C4-2B (cell line): Measurements from ENCODE around the gene BIRC2.

Experiments used
- H3K27ac ChIP-seq: fragments of 450-650 bp; 2 replicates; pipeline ENCODE4 v1.5.1; 2017
- ZFX ChIP-seq: fragments of 450-650 bp; IDR thresholded peaks from 2 replicates; pipeline ENCODE4 v1.6.1; 2017
- TF ChIP-seq, protein P1 (sequence below): fragments of 450-650 bp; conservative IDR thresholded peaks from 2 replicates; pipeline ENCODE4 v1.5.1; 2017; ENCODE audit warnings: mild to moderate bottlenecking

BIRC2 gene

DNA sequence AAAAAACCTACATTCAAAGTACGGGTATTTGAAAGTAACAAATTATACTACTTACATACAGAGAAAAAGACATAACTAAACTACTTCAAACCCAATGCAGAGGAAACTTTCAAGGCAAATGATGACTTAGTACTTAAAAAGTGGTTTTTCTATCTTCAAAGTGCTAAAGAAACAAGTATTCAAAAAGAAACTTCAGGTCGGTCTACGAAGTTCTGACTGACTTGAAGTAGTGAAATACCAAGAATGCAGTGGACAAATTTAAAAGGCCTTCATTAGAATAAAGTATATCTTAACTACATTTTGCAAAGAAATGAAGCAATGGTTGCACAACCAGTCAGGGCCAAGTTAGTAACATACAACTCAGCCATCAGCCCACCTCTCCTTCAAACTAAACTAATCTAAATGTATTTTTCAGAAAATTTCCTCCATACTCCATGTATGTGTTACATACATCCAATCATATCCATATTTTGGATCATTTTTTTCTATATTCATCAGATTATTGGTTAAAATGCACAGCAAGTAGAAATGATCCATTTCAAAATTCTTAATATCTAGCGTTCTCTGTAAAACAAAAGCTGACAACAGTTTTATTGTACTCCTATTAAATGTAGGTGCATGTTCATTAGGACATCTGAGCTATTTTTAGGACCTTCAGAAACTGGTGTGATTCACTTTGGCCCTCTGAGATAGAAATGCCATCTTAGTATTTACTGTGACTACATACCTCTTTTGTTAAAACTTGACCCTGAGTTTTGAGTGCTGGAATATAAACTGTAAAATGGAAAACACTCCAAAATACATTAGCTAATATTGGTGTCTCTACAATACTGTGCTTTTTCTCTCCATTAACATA is 49.9 kb downstream of the BIRC2 start:
- no peak for TF ChIP-seq ZFX
- TF ChIP-seq, protein P1, sequence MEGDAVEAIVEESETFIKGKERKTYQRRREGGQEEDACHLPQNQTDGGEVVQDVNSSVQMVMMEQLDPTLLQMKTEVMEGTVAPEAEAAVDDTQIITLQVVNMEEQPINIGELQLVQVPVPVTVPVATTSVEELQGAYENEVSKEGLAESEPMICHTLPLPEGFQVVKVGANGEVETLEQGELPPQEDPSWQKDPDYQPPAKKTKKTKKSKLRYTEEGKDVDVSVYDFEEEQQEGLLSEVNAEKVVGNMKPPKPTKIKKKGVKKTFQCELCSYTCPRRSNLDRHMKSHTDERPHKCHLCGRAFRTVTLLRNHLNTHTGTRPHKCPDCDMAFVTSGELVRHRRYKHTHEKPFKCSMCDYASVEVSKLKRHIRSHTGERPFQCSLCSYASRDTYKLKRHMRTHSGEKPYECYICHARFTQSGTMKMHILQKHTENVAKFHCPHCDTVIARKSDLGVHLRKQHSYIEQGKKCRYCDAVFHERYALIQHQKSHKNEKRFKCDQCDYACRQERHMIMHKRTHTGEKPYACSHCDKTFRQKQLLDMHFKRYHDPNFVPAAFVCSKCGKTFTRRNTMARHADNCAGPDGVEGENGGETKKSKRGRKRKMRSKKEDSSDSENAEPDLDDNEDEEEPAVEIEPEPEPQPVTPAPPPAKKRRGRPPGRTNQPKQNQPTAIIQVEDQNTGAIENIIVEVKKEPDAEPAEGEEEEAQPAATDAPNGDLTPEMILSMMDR, result no peak
- H3K27ac ChIP-seq, result no peak overlapping the region

DNA sequence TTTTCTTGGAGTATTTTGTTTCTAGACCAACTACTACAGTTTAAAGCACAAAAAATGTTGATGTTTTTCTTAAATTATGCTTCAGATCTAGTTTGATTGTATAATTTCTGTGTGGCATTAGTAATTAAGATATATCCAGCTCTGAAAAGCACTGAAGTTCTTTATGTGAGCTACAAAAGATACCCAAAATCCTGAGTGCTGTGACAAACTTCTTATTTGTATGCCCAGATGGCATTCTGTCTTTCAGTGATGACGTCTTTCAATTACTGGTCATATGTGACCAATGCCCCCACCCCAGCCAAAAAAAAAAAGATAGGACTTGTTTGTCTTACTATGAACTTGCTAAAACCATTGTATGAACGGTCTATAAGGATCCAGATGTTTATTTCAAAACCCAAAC is 51.3 kb downstream of the BIRC2 start:
- H3K27ac ChIP-seq, result no peak overlapping the region

DNA sequence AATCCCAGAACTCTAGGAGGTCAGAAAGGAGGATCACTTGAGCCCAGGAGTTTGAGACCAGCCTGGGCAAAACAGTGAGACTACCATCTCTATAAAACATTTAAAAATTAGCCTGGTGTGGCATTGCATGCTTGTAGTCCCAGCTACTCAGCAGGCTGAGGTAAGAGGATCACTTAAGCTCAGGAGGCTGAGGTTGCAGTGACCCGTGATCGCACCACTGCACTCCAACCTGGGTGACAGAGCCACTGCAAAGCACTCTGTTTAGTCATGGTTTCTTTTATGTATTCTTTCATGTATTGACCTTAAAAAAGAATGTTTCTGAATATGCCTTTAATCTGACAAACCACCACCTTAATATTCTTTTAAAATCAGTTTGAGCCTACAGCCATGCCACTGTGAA is 52.2 kb downstream of the BIRC2 start:
- no peak overlapping the region for H3K27ac ChIP-seq
- TF ChIP-seq ZFX, result no peak

More for the DNA sequence above, 51.3 kb downstream of the BIRC2 start:
- TF ChIP-seq ZFX, result no peak
- TF ChIP-seq, protein P1, result no peak

DNA sequence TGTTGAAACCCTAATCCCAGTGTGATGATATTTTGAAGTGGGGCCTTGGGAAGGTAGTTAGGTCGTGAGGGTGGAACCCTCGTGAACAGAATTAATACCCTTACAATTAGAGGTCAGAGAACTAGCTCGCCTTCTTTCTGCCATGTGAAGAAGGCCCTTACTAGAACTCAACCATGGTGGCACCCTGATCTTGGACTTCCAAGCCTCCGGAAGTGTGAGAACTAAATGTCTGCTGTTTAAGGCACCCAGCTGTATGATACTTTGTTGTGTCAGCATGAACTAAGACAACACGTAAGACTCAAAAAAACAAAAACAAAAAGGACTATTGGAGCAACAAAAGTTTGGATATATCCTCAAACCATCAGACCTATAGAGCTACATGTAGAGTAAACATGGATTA is 53.6 kb downstream of the BIRC2 start:
- TF ChIP-seq, protein P1, result no peak
- no peak for TF ChIP-seq ZFX
- no peak overlapping the region for H3K27ac ChIP-seq

DNA sequence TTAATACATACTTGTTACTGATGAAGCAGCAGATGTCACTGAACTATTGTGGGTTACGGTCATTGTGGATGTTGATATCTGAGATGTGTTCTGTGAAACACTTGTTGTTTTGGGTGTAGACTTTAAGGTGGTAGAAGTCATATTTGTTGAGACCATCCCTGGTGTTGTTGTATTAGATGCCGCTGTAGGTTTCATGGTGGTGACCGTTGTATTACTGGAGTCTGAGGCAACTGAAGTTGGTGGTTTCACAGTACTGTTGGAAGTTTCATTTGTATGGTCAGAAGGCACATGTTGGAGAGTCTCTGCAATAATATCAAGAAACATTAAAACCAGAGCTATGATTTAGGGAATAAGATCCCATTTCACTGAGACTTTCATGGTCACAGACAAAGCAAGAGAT is 54.9 kb downstream of the BIRC2 start:
- TF ChIP-seq ZFX, result no peak
- TF ChIP-seq, protein P1, result no peak
- H3K27ac ChIP-seq, result no peak overlapping the region

DNA sequence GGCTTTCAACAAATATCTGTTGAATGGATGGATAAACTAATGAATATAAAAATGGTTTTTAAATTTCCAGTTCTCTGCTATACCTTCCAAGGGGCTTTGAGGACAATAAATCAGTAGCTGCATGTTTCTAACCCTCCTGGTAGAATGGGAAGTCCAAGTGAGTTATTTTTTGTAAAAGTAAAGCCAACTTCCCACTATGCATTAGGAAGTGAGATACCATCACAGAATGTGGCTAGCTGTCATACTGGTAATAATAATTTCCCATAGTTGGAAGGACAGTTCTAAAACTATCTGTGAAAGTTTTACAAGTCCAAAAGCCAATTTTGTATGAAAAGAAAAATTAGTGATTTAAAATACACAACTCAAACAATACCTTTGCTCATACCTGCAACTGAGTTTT is 55.5 kb downstream of the BIRC2 start:
- no peak overlapping the region for H3K27ac ChIP-seq
- TF ChIP-seq, protein P1, result no peak
- no peak for TF ChIP-seq ZFX

DNA sequence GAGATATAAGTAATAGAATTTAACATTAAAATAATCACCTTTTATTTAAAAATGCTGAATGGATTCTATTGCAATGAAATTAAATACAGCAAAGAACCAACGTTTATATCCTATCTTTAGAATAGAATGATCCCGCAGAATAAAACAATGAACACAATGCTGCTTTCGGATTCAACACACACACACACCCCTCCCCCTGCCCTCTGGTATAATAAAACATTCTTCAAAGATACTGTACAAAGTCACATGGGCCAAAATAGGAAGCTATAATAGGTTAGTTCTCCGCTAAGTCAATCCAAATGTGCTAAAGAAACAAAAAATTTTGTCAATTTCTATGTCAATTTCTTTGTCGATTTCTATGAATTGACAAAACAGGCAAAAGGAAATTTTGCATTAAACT is 58.5 kb downstream of the BIRC2 start:
- no peak overlapping the region for H3K27ac ChIP-seq
- no peak for TF ChIP-seq ZFX
- TF ChIP-seq, protein P1, result no peak

DNA sequence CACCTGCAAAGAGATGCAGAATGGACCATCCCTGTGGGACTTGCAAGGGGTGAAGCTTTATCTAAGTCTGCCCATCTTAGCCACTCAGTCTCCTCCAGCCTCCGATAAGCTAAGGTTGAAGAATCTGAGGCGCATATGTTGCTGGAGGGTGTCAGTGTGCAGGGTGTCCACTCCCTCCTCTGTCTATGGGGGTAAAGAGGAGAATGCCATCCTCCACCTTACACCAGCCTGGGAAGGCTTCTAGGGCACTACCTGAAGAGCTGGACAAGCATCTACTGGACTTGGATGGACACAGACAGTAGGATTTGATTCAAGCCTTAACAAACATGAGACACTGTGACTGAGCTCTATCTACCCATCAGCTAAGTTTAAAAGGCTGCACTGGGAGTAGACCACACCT is 59.1 kb downstream of the BIRC2 start:
- H3K27ac ChIP-seq, result no peak overlapping the region
- no peak for TF ChIP-seq ZFX
- TF ChIP-seq, protein P1, result no peak
